ENCODE measurements around the gene CCNB2.

DNA sequence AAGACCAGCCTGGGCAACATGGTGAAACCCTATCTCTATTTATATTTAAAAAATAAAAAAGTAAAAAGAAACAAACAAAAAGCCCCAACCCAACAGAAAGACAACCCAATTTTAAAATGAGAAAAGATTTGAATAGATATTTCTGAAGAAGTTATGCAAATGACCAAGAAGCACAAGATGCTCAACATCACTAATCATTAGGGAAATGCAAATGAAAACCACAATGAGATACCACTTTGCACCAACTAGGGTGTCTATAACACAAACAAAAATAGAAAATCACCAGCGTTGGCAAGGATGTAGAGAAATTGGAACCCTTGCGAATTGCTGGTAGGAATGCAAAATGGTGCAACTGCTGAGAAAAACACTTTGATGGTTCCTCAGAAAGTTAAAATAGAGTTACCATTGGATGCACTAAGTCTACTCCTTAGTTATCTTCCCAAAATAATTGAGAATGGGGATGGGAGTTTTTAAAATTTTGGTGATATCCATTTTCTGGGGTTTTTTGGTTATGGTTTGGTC is 45.8 kb upstream of the CCNB2 start:
- TF ChIP-seq, protein P1, sequence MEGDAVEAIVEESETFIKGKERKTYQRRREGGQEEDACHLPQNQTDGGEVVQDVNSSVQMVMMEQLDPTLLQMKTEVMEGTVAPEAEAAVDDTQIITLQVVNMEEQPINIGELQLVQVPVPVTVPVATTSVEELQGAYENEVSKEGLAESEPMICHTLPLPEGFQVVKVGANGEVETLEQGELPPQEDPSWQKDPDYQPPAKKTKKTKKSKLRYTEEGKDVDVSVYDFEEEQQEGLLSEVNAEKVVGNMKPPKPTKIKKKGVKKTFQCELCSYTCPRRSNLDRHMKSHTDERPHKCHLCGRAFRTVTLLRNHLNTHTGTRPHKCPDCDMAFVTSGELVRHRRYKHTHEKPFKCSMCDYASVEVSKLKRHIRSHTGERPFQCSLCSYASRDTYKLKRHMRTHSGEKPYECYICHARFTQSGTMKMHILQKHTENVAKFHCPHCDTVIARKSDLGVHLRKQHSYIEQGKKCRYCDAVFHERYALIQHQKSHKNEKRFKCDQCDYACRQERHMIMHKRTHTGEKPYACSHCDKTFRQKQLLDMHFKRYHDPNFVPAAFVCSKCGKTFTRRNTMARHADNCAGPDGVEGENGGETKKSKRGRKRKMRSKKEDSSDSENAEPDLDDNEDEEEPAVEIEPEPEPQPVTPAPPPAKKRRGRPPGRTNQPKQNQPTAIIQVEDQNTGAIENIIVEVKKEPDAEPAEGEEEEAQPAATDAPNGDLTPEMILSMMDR (IDR thresholded peaks at IDR 0.05; ENCODE audit: extremely low read depth in 1 of 2, insufficient read depth in 1 of 2, low read depth in 1 of 2, low read length in 2 of 2): no peak
- TF ChIP-seq POLR2AphosphoS5 (IDR thresholded peaks at IDR 0.05; ENCODE audit: insufficient read depth, low read depth, low read length) (no peak), EZH2 (IDR thresholded peaks at IDR 0.05; ENCODE audit: borderline replicate concordance, low read depth, low read length, severe bottlenecking) (no peak), GATA2 (IDR thresholded peaks at IDR 0.05; ENCODE audit: insufficient read depth, insufficient read length, low read depth, low read length) (no peak), JUN (IDR thresholded peaks at IDR 0.05; ENCODE audit: borderline replicate concordance, insufficient read depth, insufficient read length, low read depth) (no peak)

Measured in endothelial cell of umbilical vein (primary cell).